Measurements from ENCODE around the gene ADARB2.

DNA sequence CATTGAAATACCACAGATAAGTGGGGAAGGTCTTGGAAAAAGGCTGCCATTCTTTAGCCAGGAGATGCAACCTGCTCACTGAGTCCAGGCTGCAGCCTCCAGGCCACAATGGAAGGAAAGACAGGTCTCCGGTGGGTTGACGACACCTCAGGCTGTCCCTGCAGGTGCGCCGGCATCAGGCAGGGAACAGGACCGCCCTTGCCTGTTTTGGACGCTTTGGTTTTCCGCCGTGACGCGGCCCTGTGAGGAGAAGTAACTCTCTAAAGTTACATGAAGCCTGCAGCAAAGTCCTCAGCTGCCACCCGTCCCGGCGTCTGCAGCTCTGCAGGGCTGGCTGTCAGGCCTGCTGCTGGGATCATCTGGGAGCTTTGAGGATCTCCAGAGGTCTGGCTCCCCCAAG, 534.1 kb downstream of the ADARB2 start:
- TF ChIP-seq POLR2AphosphoS5 (IDR thresholded peaks at IDR 0.05; ENCODE audit: low read depth, low read length) (no peak), TAF1 (IDR thresholded peaks at IDR 0.05; ENCODE audit: borderline replicate concordance, insufficient read depth, low read length) (no peak), SIN3A (IDR thresholded peaks at IDR 0.05; ENCODE audit: borderline replicate concordance, insufficient read depth, low read length) (no peak)
- TF ChIP-seq, protein P1, sequence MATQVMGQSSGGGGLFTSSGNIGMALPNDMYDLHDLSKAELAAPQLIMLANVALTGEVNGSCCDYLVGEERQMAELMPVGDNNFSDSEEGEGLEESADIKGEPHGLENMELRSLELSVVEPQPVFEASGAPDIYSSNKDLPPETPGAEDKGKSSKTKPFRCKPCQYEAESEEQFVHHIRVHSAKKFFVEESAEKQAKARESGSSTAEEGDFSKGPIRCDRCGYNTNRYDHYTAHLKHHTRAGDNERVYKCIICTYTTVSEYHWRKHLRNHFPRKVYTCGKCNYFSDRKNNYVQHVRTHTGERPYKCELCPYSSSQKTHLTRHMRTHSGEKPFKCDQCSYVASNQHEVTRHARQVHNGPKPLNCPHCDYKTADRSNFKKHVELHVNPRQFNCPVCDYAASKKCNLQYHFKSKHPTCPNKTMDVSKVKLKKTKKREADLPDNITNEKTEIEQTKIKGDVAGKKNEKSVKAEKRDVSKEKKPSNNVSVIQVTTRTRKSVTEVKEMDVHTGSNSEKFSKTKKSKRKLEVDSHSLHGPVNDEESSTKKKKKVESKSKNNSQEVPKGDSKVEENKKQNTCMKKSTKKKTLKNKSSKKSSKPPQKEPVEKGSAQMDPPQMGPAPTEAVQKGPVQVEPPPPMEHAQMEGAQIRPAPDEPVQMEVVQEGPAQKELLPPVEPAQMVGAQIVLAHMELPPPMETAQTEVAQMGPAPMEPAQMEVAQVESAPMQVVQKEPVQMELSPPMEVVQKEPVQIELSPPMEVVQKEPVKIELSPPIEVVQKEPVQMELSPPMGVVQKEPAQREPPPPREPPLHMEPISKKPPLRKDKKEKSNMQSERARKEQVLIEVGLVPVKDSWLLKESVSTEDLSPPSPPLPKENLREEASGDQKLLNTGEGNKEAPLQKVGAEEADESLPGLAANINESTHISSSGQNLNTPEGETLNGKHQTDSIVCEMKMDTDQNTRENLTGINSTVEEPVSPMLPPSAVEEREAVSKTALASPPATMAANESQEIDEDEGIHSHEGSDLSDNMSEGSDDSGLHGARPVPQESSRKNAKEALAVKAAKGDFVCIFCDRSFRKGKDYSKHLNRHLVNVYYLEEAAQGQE (IDR thresholded peaks at IDR 0.05; ENCODE audit: insufficient read depth in 1 of 2, low read depth in 2 of 2, low read length in 2 of 2): no peak
